HepG2 (cell line): ENCODE measurements around the gene PAXX. TPM values are rescaled to one million over a fixed set of nuclear protein-coding genes. Genes with fewer than 3 reads are reported as not detected.

Source experiments
- AHR ChIP-seq: IDR thresholded peaks from 2 replicates; pipeline ENCODE4 v1.6.1; 2018; ENCODE audit warnings: missing genetic modification reagents, missing compliant biosample characterization
- ATAD3A ChIP-seq: sonication (generic); formaldehyde crosslinking; IDR thresholded peaks from 2 replicates; pipeline ENCODE4 v1.4.0; 2020; ENCODE audit warnings: missing genetic modification reagents
- CBX1 ChIP-seq: IDR thresholded peaks from one replicate; pipeline ENCODE4 v1.6.1; 2016; ENCODE audit warnings: antibody characterized with exemption, low read depth
- DNMT1 ChIP-seq: sonication (generic); formaldehyde crosslinking; IDR thresholded peaks from 2 replicates; pipeline ENCODE4 v1.5.1; 2020; ENCODE audit warnings: mild to moderate bottlenecking, missing genetic modification reagents
- ELF3 ChIP-seq: IDR thresholded peaks from 2 replicates; pipeline ENCODE4 v1.6.1; 2016; ENCODE audit warnings: missing genetic modification reagents, missing compliant biosample characterization
- EP300 ChIP-seq, 3 experiments: sonication (generic) in 1 of 3; formaldehyde crosslinking in 1 of 3; IDR thresholded peaks; 2 replicates each; pipeline versions ENCODE4 v1.5.1 to v1.6.1; 2011 to 2020; ENCODE audit warnings: low read depth in 2 of 3, low read length in 2 of 3, borderline replicate concordance in 1 of 3, improper control_type of control experiment in 1 of 3, mild to moderate bottlenecking in 1 of 3, missing genetic modification reagents in 1 of 3, moderate library complexity in 1 of 3
- GPBP1L1 ChIP-seq: sonication (generic); formaldehyde crosslinking; IDR thresholded peaks from 2 replicates; pipeline ENCODE4 v1.5.0; 2020; ENCODE audit warnings: mild to moderate bottlenecking, missing genetic modification reagents
- ISX ChIP-seq: sonication (generic); formaldehyde crosslinking; conservative IDR thresholded peaks from 2 replicates; pipeline ENCODE4 v1.5.0; 2020; ENCODE audit warnings: missing genetic modification reagents
- KDM5B ChIP-seq: sonication (generic); formaldehyde crosslinking; IDR thresholded peaks from 2 replicates; pipeline ENCODE4 v1.4.0; 2020; ENCODE audit warnings: missing genetic modification reagents, mild to moderate bottlenecking, borderline replicate concordance
- NFYC ChIP-seq: IDR thresholded peaks from 2 replicates; pipeline ENCODE4 v1.6.1; 2016; ENCODE audit warnings: missing genetic modification reagents, missing compliant biosample characterization
- PCBP1 ChIP-seq: fragments of 200-400 bp; formaldehyde crosslinking; IDR thresholded peaks from 2 replicates; pipeline ENCODE4 v1.6.1; 2017; ENCODE audit warnings: mild to moderate bottlenecking, low read depth, low read length, borderline replicate concordance
- PHB2 ChIP-seq: fragments of 450-650 bp; IDR thresholded peaks from 2 replicates; pipeline ENCODE4 v1.6.1; 2018; ENCODE audit not compliant: partially characterized antibody
- RXRA ChIP-seq: sonication (generic); formaldehyde crosslinking; IDR thresholded peaks from 2 replicates; pipeline ENCODE4 v1.5.1; 2020; ENCODE audit warnings: missing genetic modification reagents
- ZBTB21 ChIP-seq: sonication (generic); formaldehyde crosslinking; IDR thresholded peaks from 2 replicates; pipeline ENCODE4 v1.4.0; 2020; ENCODE audit warnings: missing genetic modification reagents
- ZFP91 ChIP-seq: sonication (generic); formaldehyde crosslinking; IDR thresholded peaks from 2 replicates; pipeline ENCODE4 v1.9.0; 2022; ENCODE audit warnings: missing genetic modification reagents, mild to moderate bottlenecking, borderline replicate concordance
- ZFX ChIP-seq: sonication (generic); formaldehyde crosslinking; IDR thresholded peaks from 2 replicates; pipeline ENCODE4 v1.4.0; 2020; ENCODE audit warnings: mild to moderate bottlenecking, low read depth, missing genetic modification reagents, moderate library complexity
- ZNF230 ChIP-seq: sonication (generic); formaldehyde crosslinking; IDR thresholded peaks from 2 replicates; pipeline ENCODE4 v1.4.0; 2020; ENCODE audit warnings: mild to moderate bottlenecking, missing genetic modification reagents
- ZNF329 ChIP-seq: sonication (generic); formaldehyde crosslinking; IDR thresholded peaks from 2 replicates; pipeline ENCODE4 v1.9.0; 2021; ENCODE audit warnings: low read depth, mild to moderate bottlenecking, missing genetic modification reagents
- ZNF331 ChIP-seq: sonication (generic); formaldehyde crosslinking; IDR thresholded peaks from 2 replicates; pipeline ENCODE4 v1.4.0; 2020; ENCODE audit warnings: missing genetic modification reagents
- ZNF350 ChIP-seq: sonication (generic); formaldehyde crosslinking; IDR thresholded peaks from 2 replicates; pipeline ENCODE4 v1.4.0; 2020; ENCODE audit warnings: mild to moderate bottlenecking, low read depth, missing genetic modification reagents, borderline replicate concordance
- ZNF546 ChIP-seq: sonication (generic); formaldehyde crosslinking; conservative IDR thresholded peaks from 2 replicates; pipeline ENCODE4 v1.8.1; 2023; ENCODE audit warnings: mild to moderate bottlenecking, missing genetic modification reagents
- ZNF580 ChIP-seq: IDR thresholded peaks from 2 replicates; pipeline ENCODE4 v1.6.1; 2016; ENCODE audit warnings: low read depth, borderline replicate concordance
- ZNF749 ChIP-seq: sonication (generic); formaldehyde crosslinking; IDR thresholded peaks from 2 replicates; pipeline ENCODE4 v1.8.0; 2022; ENCODE audit warnings: mild to moderate bottlenecking, missing genetic modification reagents, moderate library complexity, borderline replicate concordance
- ZNF780A ChIP-seq: sonication (generic); formaldehyde crosslinking; IDR thresholded peaks from 2 replicates; pipeline ENCODE4 v1.8.0; 2022; ENCODE audit warnings: mild to moderate bottlenecking, missing genetic modification reagents, moderate library complexity
- ZNF83 ChIP-seq: sonication (generic); formaldehyde crosslinking; IDR thresholded peaks from 2 replicates; pipeline ENCODE4 v1.4.0; 2020; ENCODE audit warnings: missing genetic modification reagents, mild to moderate bottlenecking, borderline replicate concordance
- ZNF879 ChIP-seq: sonication (generic); formaldehyde crosslinking; IDR thresholded peaks from 2 replicates; pipeline ENCODE4 v1.8.1; 2023; ENCODE audit warnings: missing genetic modification reagents
- ZSCAN25 ChIP-seq: sonication (generic); formaldehyde crosslinking; IDR thresholded peaks from 2 replicates; pipeline ENCODE4 v1.8.0; 2022; ENCODE audit warnings: mild to moderate bottlenecking, missing genetic modification reagents
- polyA plus RNA-seq, 8 experiments: library from polyadenylated mRNA; depleted of rRNA in 3 of 8; stranded (reverse) in 7 of 8; unstranded in 1 of 8; fragments of >200 nt; fragmentation: Illumina TruSeq in 4 of 8; extraction: Trizol in 4 of 8; gene quantifications; 2 replicates each; pipeline versions ENCODE4 v1.2.1 to v1.2.3, GENCODE V29; 2011 to 2016; ENCODE audit warnings: low read depth in 4 of 8, missing spikeins in 1 of 8, mixed read lengths in 1 of 8; ENCODE audit not compliant: insufficient read depth in 1 of 8
- total RNA-seq, 5 experiments: library from RNA; depleted of rRNA; stranded (reverse); fragments of >200 nt; fragmentation: Illumina TruSeq; extraction: Trizol; gene quantifications; 2 replicates each; pipeline ENCODE4 v1.2.3, GENCODE V29; 2016; ENCODE audit warnings: low read depth in 1 of 5

Gene PAXX
- total and polyA plus RNA-seq, 2 of the 13 experiments (the other 11 are each of a cell fraction or from before 2014, with no cell fraction given), result 14.0 to 31.9 TPM

- TF ChIP-seq ZNF329, result peak; percentile 86; the same call in 1 of the 2 replicates
- peak; percentile 70; the same call in 1 of the 2 replicates for TF ChIP-seq DNMT1 (CRISPR knock-in tag)
- TF ChIP-seq ZFP91 (CRISPR knock-in tag), result peak; percentile 69
- no peak for TF ChIP-seq ZSCAN25 (CRISPR knock-in tag)
- TF ChIP-seq ZBTB21 (CRISPR knock-in tag), result no peak
- TF ChIP-seq ZNF83 (CRISPR knock-in tag), result peak; percentile 78; the same call in 1 of the 2 replicates
- peak; percentile 83; the same call in 1 of the 2 replicates for TF ChIP-seq ZNF879 (CRISPR knock-in tag)
- TF ChIP-seq ZNF780A, result peak; percentile 25; the same call in 1 of the 2 replicates
- peak; percentile 71; the same call in 1 of the 2 replicates for TF ChIP-seq ISX (CRISPR knock-in tag)
- TF ChIP-seq ZNF230 (CRISPR knock-in tag), result no peak
- peak; percentile 69; the same call in 1 of the 2 replicates for TF ChIP-seq KDM5B (CRISPR knock-in tag)
- 0 out of 2 replicates have a peak, but pooled peaks have one; percentile 85 for TF ChIP-seq PCBP1
- TF ChIP-seq AHR (CRISPR knock-in tag), result peak; percentile 55; the same call in 1 of the 2 replicates
- no peak for TF ChIP-seq PHB2
- no peak for TF ChIP-seq ELF3
- TF ChIP-seq ZNF546 (CRISPR knock-in tag), result peak; percentile 47; the same call in 1 of the 2 replicates
- 0 out of 2 replicates have a peak, but pooled peaks have one; percentile 77 for TF ChIP-seq ZNF580 (CRISPR knock-in tag)
- peak; percentile 56 for TF ChIP-seq ZNF331
- TF ChIP-seq EP300 (IDR thresholded peaks at IDR 0.05; ENCODE audit: low read depth in 2 of 2, low read length in 2 of 2), result no peak; a peak in 1 of 4 replicates
- peak; percentile 29; the same call in 1 of the 2 replicates for TF ChIP-seq EP300 (CRISPR knock-in tag; IDR thresholded peaks at IDR 0.05; ENCODE audit: borderline replicate concordance)
- TF ChIP-seq GPBP1L1 (CRISPR knock-in tag), result no peak
- TF ChIP-seq ZNF350, result peak; percentile 61; the same call in 1 of the 2 replicates
- peak; percentile 90 for TF ChIP-seq ZFX (CRISPR knock-in tag)
- peak; percentile 99 for TF ChIP-seq NFYC (CRISPR knock-in tag)
- TF ChIP-seq ZNF749, result 0 out of 2 replicates have a peak, but pooled peaks have one; percentile 61
- peak; percentile 85 for TF ChIP-seq RXRA
- TF ChIP-seq ATAD3A (CRISPR knock-in tag), result no peak
- TF ChIP-seq CBX1, result peak; percentile 60
These were observed 42.2 kb upstream of the PAXX start (continued) for GRCh38 chr9:136949817-136950655.
